GM18502 (cell line): Measurements from ENCODE around the gene PLPPR4.
"Not testable (repeated sequence)": the region's sequence is repeated elsewhere in the genome, so short reads cannot be mapped to it uniquely, and the experiment has no call there.

Experiments
- ATAC-seq: cut with Tn5 transposase; IDR thresholded peaks from one replicate; pipeline ENCODE4 v1.9.1; 2021; ENCODE audit warnings: mild to moderate bottlenecking; ENCODE audit not compliant: unreplicated experiment, poor library complexity

PLPPR4 gene

GRCh38 chr1:99264201-99265021 is at the start of gene PLPPR4:
PLPPR4 (plus strand) TSS chr1:99264492; CDS start chr1:99264594, 102 bp downstream.
- ATAC-seq: no peak

GRCh38 chr1:99216956-99217355 is 47.3 kb upstream of the PLPPR4 start:
- no peak for ATAC-seq

- no peak for ATAC-seq
These were observed 46.7 kb upstream of the PLPPR4 start for GRCh38 chr1:99217599-99217998.

GRCh38 chr1:99218572-99218971 is 45.7 kb upstream of the PLPPR4 start:
- peak; percentile 24 for ATAC-seq

- ATAC-seq: peak; percentile 97
These were observed 45.3 kb upstream of the PLPPR4 start for GRCh38 chr1:99218999-99219398.

- no peak for ATAC-seq
These were observed 37.0 kb upstream of the PLPPR4 start for GRCh38 chr1:99227056-99227897.

- peak; percentile 68 for ATAC-seq
These were observed 36.1 kb upstream of the PLPPR4 start for GRCh38 chr1:99228153-99228552.

- no peak for ATAC-seq
These were observed 35.2 kb upstream of the PLPPR4 start for GRCh38 chr1:99229122-99229521.

- no peak for ATAC-seq
These were observed 33.6 kb upstream of the PLPPR4 start for GRCh38 chr1:99230695-99231094.

GRCh38 chr1:99232172-99232571 is 32.1 kb upstream of the PLPPR4 start:
- no peak for ATAC-seq

- no peak for ATAC-seq
These were observed 30.8 kb upstream of the PLPPR4 start for GRCh38 chr1:99233446-99233845.

- no peak for ATAC-seq
These were observed 27.5 kb upstream of the PLPPR4 start for GRCh38 chr1:99236756-99237155.

- ATAC-seq: no peak
These were observed 24.6 kb upstream of the PLPPR4 start for GRCh38 chr1:99239690-99240089.

GRCh38 chr1:99240621-99241020 is 23.7 kb upstream of the PLPPR4 start:
- ATAC-seq: no peak

GRCh38 chr1:99246152-99246551 is 18.1 kb upstream of the PLPPR4 start:
- ATAC-seq: no peak

- no peak for ATAC-seq
These were observed 17.1 kb upstream of the PLPPR4 start for GRCh38 chr1:99247199-99247598.

- no peak for ATAC-seq
These were observed 13.6 kb upstream of the PLPPR4 start for GRCh38 chr1:99250728-99251127.

- ATAC-seq: no peak
These were observed 13.0 kb upstream of the PLPPR4 start for GRCh38 chr1:99251308-99251707.

GRCh38 chr1:99252630-99253029 is 11.7 kb upstream of the PLPPR4 start:
- ATAC-seq: no peak

GRCh38 chr1:99260402-99260801 is 3.9 kb upstream of the PLPPR4 start:
- ATAC-seq: not testable (repeated sequence)

- no peak for ATAC-seq
These were observed 832 bp downstream of the PLPPR4 start for GRCh38 chr1:99265124-99265523.
